HG03565 (cell line): Measurements from ENCODE around the gene SKP2.
"Not testable (repeated sequence)": the region's sequence is repeated elsewhere in the genome, so short reads cannot be mapped to it uniquely, and the experiment has no call there.

Experiments used
- ATAC-seq: cut with Tn5 transposase; IDR thresholded peaks from one replicate; pipeline ENCODE4 v1.9.1; 2021; ENCODE audit warnings: mild to moderate bottlenecking, moderate library complexity; ENCODE audit not compliant: unreplicated experiment

The SKP2 gene

GRCh38 chr5:36151434-36152323 is at the start of gene SKP2, which contains the start of gene LMBRD2:
TSS of gene SKP2 (plus strand) at chr5:36152111. CDS start at chr5:36152263, 152 bp downstream.
TSS of gene LMBRD2 (minus strand) at chr5:36151887. CDS start at chr5:36143349, 8,538 bp downstream.
- peak; percentile 99 for ATAC-seq

GRCh38 chr5:36105819-36106218 is 46.1 kb upstream of the SKP2 start:
- no peak for ATAC-seq

GRCh38 chr5:36108758-36109460 is 43.0 kb upstream of the SKP2 start:
- ATAC-seq, result no peak

- no peak for ATAC-seq
These were observed 40.7 kb upstream of the SKP2 start for GRCh38 chr5:36111238-36111637.

- no peak for ATAC-seq
These were observed 26.0 kb upstream of the SKP2 start for GRCh38 chr5:36125868-36126267.

GRCh38 chr5:36128795-36129194 is 23.1 kb upstream of the SKP2 start:
- ATAC-seq, result no peak

GRCh38 chr5:36129666-36130065 is 22.2 kb upstream of the SKP2 start:
- not testable (repeated sequence) for ATAC-seq

GRCh38 chr5:36133009-36133408 is 18.9 kb upstream of the SKP2 start:
- ATAC-seq, result not testable (repeated sequence)

GRCh38 chr5:36135988-36136387 is 15.9 kb upstream of the SKP2 start:
- no peak for ATAC-seq

- ATAC-seq, result no peak
These were observed 15.3 kb upstream of the SKP2 start for GRCh38 chr5:36136581-36136980.

GRCh38 chr5:36138900-36139683 is 12.8 kb upstream of the SKP2 start:
- no peak for ATAC-seq

GRCh38 chr5:36145311-36145710 is 6.6 kb upstream of the SKP2 start:
- ATAC-seq, result no peak

GRCh38 chr5:36146390-36146789 is 5.5 kb upstream of the SKP2 start:
- no peak for ATAC-seq

GRCh38 chr5:36147681-36148080 is 4.2 kb upstream of the SKP2 start:
- ATAC-seq, result no peak

- peak; percentile 25 for ATAC-seq
These were observed 1.1 kb upstream of the SKP2 start for GRCh38 chr5:36150676-36151433.

- no peak for ATAC-seq
These were observed 700 bp downstream of the SKP2 start for GRCh38 chr5:36152324-36153297.

GRCh38 chr5:36153298-36153677 is 1.4 kb downstream of the SKP2 start:
- no peak for ATAC-seq

GRCh38 chr5:36153726-36154125 is 1.8 kb downstream of the SKP2 start:
- no peak for ATAC-seq

- ATAC-seq, result no peak
These were observed 3.4 kb downstream of the SKP2 start for GRCh38 chr5:36155291-36155690.
